HEK293 (cell line): ENCODE results near the gene RPL35.
"Not testable (repeated sequence)": the region's sequence is repeated elsewhere in the genome, so short reads cannot be mapped to it uniquely, and the experiment has no call there.

Experiments
- PRDM1 ChIP-seq: fragments of 450-650 bp; formaldehyde crosslinking; IDR thresholded peaks from 2 replicates; pipeline ENCODE4; 2016; ENCODE audit warnings: missing biosample characterization, missing genetic modification characterization
- ZNF239 ChIP-seq: fragments of 450-650 bp; formaldehyde crosslinking; IDR thresholded peaks from 2 replicates; pipeline ENCODE4 v1.5.1; 2016; ENCODE audit warnings: missing biosample characterization, missing genetic modification characterization
- ZNF292 ChIP-seq: fragments of 450-650 bp; formaldehyde crosslinking; IDR thresholded peaks from 2 replicates; pipeline ENCODE4 v1.5.1; 2016; ENCODE audit warnings: low read depth, missing biosample characterization, missing genetic modification characterization, borderline replicate concordance

DNA sequence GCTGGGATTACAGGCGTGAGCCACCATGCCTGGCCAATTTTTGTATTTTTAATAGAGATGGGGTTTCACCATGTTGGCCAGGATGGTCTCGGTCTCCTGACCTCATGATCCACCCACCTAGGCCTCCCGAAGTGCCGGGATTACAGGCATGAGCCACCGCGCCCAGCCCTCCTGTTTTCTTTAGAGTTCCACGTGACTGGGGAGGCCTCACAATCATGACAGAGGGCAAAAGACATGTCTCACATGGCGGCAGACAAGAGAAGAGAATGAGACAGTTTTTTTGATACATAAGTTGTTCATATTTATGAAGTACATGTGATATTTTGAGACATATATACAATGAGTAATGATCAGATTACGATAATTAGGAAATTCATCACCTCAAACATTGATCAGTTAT is 15.3 kb downstream of the RPL35 start:
- not testable (repeated sequence) for TF ChIP-seq ZNF239 (tag by site-specific recombination); PRDM1; ZNF292 (tag by site-specific recombination)
